ENCODE data around the gene TNRC6B. TPM values are rescaled to one million over a fixed set of nuclear protein-coding genes. Genes with fewer than 3 reads are reported as not detected.
"Not testable (repeated sequence)": the region's sequence is repeated elsewhere in the genome, so short reads cannot be mapped to it uniquely, and the experiment has no call there.

The TNRC6B gene
- total RNA-seq, 1 donor from 2014 or later, result 24.5 TPM

- DNase-seq, result not testable (repeated sequence)
These were observed 5.9 kb downstream of the TNRC6B start for GRCh38 chr22:40183603-40184002.

GRCh38 chr22:40187389-40187788, 9.7 kb downstream of the TNRC6B start:
- DNase-seq, result no peak

GRCh38 chr22:40189997-40190396, 12.3 kb downstream of the TNRC6B start:
- DNase-seq, result no peak

- no peak for DNase-seq
These were observed 12.8 kb downstream of the TNRC6B start for GRCh38 chr22:40190501-40190900.

GRCh38 chr22:40193429-40194421, 16.0 kb downstream of the TNRC6B start:
- DNase-seq, result peak; percentile 48

GRCh38 chr22:40194656-40195055, 16.9 kb downstream of the TNRC6B start:
- no peak for DNase-seq

- peak; percentile 88 for DNase-seq
These were observed 19.1 kb downstream of the TNRC6B start for GRCh38 chr22:40196628-40197360.

GRCh38 chr22:40197421-40197820, 19.7 kb downstream of the TNRC6B start:
- DNase-seq, result not testable (repeated sequence)

- DNase-seq, result no peak
These were observed 21.0 kb downstream of the TNRC6B start for GRCh38 chr22:40198733-40199132.

- DNase-seq, result no peak
These were observed 21.5 kb downstream of the TNRC6B start for GRCh38 chr22:40199223-40199622.

GRCh38 chr22:40199852-40200251, 22.1 kb downstream of the TNRC6B start:
- no peak for DNase-seq

- no peak for DNase-seq
These were observed 23.2 kb downstream of the TNRC6B start for GRCh38 chr22:40200795-40201530.

GRCh38 chr22:40202225-40202944, 24.7 kb downstream of the TNRC6B start:
- no peak for DNase-seq

GRCh38 chr22:40203572-40203971, 25.8 kb downstream of the TNRC6B start:
- DNase-seq, result no peak

GRCh38 chr22:40204321-40205116, 26.8 kb downstream of the TNRC6B start:
- DNase-seq, result peak; percentile 21

- no peak for DNase-seq
These were observed 28.8 kb downstream of the TNRC6B start for GRCh38 chr22:40206561-40206960.

GRCh38 chr22:40210818-40211217, 33.1 kb downstream of the TNRC6B start:
- DNase-seq, result no peak

- no peak for DNase-seq
These were observed 33.8 kb downstream of the TNRC6B start for GRCh38 chr22:40211476-40212054.

GRCh38 chr22:40212121-40212520, 34.4 kb downstream of the TNRC6B start:
- no peak for DNase-seq

GRCh38 chr22:40213478-40213877, 35.8 kb downstream of the TNRC6B start:
- peak; percentile 73 for DNase-seq

GRCh38 chr22:40215266-40215665, 37.5 kb downstream of the TNRC6B start:
- peak; percentile 66 for DNase-seq
